SKM-1 (cell line): ENCODE measurements around the gene GPD1L.
"Not testable (repeated sequence)": the region's sequence is repeated elsewhere in the genome, so short reads cannot be mapped to it uniquely, and the experiment has no call there.

ENCODE experiments used
- DNase-seq: peaks from one replicate; lab custom pipeline; 2025; ENCODE audit not compliant: unreplicated experiment; lab: John Stamatoyannopoulos, UW

GPD1L gene

GRCh38 chr3:32106132-32106928 is at the start of gene GPD1L:
Gene GPD1L, plus strand, starts transcription at chr3:32106620. Its CDS starts 92 bp downstream, at chr3:32106712.
- peak; percentile 66 for DNase-seq

DNA sequence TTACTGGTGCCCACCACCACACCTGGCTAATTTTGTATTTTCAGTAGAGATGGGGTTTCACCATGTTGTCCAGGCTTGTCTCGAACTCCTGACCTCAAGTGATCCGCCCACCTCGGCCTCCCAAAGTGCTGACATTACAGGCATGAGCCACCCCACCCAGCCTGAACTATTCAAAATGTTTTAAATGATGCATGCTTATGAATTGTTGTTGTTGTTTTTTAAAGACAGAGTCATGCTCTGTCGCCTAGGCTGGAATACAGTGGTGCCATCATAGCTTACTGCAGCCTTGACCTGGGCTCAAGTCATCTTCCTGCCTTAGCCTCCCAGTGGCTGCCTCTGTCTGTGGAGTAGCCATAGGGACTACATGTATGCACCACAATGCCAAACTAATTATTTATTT is 48.0 kb upstream of the GPD1L start:
- not testable (repeated sequence) for DNase-seq

- no peak for DNase-seq
These were observed 43.4 kb upstream of the GPD1L start for GRCh38 chr3:32062950-32063582.

DNA sequence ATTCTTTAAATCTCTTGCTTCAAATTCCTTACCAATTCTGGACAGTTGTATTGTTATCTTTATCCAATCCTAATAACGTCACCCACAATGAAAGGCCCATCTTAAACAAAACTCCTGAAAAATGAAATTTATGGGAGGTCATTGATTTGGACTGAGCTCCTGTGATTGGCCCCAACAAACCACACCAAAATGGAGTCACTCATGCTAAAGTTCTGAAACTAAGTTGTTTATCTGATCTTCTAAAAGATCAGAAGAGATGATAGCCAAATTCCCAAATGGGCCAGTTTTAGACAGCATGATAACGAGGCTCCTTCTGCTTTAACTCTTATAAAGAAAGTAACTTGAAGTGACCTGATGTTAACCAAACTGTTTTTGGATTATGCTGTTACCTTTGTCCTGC is 39.7 kb upstream of the GPD1L start:
- no peak for DNase-seq

DNA sequence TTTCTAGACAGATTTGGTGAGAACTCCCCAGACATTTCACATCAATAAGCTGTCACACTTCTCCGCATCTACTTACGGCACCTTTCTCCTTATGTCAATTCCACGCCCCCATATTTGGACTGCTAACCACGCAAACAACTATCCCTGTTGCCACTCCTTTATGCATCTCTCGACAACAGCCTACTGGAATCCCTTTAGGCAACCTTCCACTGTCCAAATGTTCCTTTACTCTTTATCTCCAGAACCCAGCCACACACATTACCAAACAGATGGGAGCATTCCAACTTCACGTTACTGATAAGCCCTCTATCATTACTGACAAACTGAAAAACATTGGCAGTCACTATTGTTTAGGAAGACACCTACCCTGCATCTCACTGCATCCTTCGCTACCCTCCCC is 32.2 kb upstream of the GPD1L start:
- not testable (repeated sequence) for DNase-seq

GRCh38 chr3:32076566-32076965 is 29.9 kb upstream of the GPD1L start:
- DNase-seq: no peak

- no peak for DNase-seq
These were observed 28.9 kb upstream of the GPD1L start for GRCh38 chr3:32077260-32078084.

GRCh38 chr3:32078085-32078634 is 28.3 kb upstream of the GPD1L start:
- no peak for DNase-seq

DNA sequence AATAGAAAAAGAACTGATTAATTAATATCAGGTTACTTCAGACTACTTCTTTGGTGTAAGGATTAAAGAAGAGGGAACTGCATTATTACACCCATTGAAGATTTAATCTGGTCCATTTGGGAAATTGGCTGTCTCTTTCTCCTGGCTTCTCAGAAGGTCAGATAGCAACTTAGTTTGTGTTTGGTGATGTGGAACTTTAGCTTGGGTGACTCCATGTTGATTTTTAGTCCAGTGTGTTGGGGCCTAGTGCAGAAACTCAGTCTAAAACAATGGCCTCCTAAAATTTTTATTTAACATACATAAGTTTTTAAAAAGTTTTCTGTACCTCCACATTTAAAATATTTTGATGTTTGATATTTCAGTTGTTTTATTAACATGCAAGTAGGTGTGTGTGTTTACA is 27.6 kb upstream of the GPD1L start:
- no peak for DNase-seq

DNA sequence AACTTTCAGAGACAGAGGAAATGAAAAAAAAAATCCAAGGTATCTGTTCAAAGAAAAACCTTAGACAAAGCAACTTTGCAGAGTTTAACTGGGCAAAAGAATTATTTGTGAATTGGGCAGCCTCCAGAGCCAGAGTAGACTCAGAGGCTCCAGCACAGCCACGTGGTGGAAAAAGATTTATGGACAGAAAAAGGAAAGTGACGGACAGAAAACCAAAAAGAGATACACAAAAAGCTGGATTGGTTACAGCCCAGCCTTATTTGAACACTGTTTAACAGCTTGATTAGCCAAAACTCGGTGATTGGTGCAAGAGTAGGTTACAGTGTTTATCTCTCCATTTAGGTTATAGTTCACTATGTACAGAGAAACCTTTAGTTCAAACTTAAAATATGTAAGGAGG is 23.7 kb upstream of the GPD1L start:
- no peak for DNase-seq

DNA sequence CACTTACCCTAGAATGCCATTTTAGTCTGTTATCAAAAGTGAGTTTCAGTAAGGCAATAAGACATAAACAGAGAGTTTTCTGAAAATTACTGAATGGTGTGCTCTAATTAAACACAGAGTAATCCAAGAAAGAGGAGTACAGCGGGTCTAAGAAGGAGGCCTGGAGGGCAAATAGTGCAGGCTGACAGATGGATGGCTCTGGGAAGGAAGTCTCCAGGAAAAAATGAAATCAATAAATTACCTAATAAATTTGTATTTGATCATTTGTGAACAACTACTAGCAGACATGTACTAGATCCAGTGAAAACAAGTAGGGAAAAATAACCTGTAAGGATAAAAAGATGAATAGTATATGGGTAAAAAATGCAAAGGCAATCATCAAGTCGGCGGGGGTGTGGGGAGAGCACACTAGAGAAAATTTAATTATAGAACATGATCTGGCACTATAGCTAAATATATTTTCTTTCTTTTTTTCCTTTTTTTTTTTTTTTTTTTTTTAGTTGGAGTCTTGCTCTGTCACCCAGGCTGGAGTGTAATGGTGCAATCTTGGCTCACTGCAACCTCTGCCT is 22.6 kb upstream of the GPD1L start:
- DNase-seq: no peak

DNA sequence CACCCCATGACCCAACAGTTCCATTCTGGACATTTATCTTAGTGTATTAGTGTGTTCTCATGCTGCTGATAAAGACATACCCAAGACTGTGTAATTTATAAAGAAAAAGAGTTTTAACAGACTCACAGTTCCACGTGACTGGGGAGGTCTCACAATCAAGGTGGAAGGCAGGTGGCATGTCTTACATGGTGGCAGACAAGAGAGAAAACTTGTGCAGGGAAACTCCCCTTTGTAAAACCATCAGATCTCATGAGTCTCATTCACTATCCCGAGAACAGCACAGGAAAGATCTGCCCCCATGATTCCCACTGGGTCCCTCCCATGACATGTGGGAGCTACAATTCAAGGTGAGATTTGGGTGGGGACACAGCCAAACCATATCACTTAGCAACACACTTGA is 21.6 kb upstream of the GPD1L start:
- no peak for DNase-seq

- DNase-seq: no peak
These were observed 20.0 kb upstream of the GPD1L start for GRCh38 chr3:32086464-32086863.

DNA sequence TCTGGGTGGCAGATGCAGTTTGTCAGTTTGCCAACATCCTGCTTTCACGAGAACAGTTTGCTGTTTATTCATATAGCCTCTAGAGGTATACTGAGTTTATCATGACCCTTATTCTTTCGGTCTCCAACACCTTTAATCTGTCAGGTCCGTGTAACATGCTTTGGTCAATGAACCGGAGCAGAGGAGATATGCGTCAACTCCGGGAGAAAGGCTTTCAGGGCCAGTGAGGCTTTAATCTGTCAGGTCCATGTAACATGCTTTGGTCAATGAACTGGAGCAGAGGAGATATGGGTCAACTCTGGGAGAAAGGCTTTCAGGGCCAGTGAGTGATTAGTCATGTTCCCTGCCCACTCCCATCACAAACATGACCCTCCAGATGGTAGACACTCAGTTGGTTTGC is 16.9 kb upstream of the GPD1L start:
- no peak for DNase-seq

GRCh38 chr3:32093204-32093603 is 13.2 kb upstream of the GPD1L start:
- no peak for DNase-seq

GRCh38 chr3:32095431-32095830 is 11.0 kb upstream of the GPD1L start:
- DNase-seq: no peak

GRCh38 chr3:32097768-32098167 is 8.7 kb upstream of the GPD1L start:
- DNase-seq: no peak

- no peak for DNase-seq
These were observed 7.9 kb upstream of the GPD1L start for GRCh38 chr3:32098528-32098927.

GRCh38 chr3:32100465-32100864 is 6.0 kb upstream of the GPD1L start:
- no peak for DNase-seq

DNA sequence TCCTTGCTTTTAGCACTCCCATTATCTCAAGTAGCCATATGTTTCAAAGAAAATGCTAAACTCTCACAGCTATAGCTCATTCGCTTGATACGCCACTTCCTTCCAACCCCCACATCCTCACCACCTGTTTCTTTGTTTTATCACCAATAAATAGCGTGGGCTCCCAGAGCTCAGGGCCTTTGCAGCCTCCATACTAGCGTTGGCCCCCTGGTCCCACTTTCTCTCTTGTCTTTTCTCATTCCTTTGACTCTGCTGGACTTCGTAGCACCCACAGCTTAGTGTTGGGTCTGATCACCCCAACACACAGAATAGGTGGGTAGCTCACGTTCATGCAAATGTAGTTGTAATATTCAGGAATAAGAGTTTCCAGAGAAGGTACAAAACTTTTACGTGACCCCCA is 4.1 kb upstream of the GPD1L start:
- no peak for DNase-seq

GRCh38 chr3:32104492-32104891 is 1.9 kb upstream of the GPD1L start:
- no peak for DNase-seq
